H9 (cell line): ENCODE data around the gene ARRDC2. TPM values are rescaled to one million over a fixed set of nuclear protein-coding genes. Genes with fewer than 3 reads are reported as not detected.

Experiments
- DNase-seq: peaks from one replicate; pipeline ENCODE4 v3.0.0-alpha.2; 2017
- H2AFZ ChIP-seq: one replicate; pipeline ENCODE4 v1.6.1; 2013; ENCODE audit warnings: mild to moderate bottlenecking, low read length, control low read depth, moderate library complexity
- H2AK5ac ChIP-seq: 2 replicates; pipeline ENCODE4 v1.6.1; 2013; ENCODE audit warnings: low read length, control low read depth, mixed read lengths; ENCODE audit not compliant: insufficient read length
- H2BK120ac ChIP-seq: one replicate; pipeline ENCODE4 v1.6.1; 2013; ENCODE audit warnings: low read depth, mild to moderate bottlenecking, low read length, control low read depth, inconsistent platforms; ENCODE audit not compliant: poor library complexity, severe bottlenecking
- H2BK12ac ChIP-seq: 2 replicates; pipeline ENCODE4 v1.6.1; 2013; ENCODE audit warnings: low read length, control low read depth, mixed read lengths, low read depth; ENCODE audit not compliant: insufficient read length
- H2BK15ac ChIP-seq: 2 replicates; pipeline ENCODE4 v1.6.1; 2013; ENCODE audit warnings: low read depth, low read length, control low read depth
- H2BK20ac ChIP-seq: one replicate; pipeline ENCODE4 v1.6.1; 2013; ENCODE audit warnings: low read depth, mild to moderate bottlenecking, low read length, control low read depth, inconsistent platforms; ENCODE audit not compliant: poor library complexity, severe bottlenecking
- H2BK5ac ChIP-seq: 2 replicates; pipeline ENCODE4 v1.6.1; 2013; ENCODE audit warnings: low read length, control low read depth, mixed read lengths; ENCODE audit not compliant: insufficient read length
- H3K14ac ChIP-seq: 2 replicates; pipeline ENCODE4 v1.6.1; 2013; ENCODE audit warnings: low read length, control low read depth; ENCODE audit not compliant: insufficient read depth
- H3K18ac ChIP-seq: 2 replicates; pipeline ENCODE4 v1.6.1; 2013; ENCODE audit warnings: low read depth, mild to moderate bottlenecking, mixed read lengths, low read length, control low read depth; ENCODE audit not compliant: insufficient read length
- H3K23ac ChIP-seq: 2 replicates; pipeline ENCODE4 v1.6.1; 2013; ENCODE audit warnings: low read length, control low read depth, mixed read lengths, low read depth; ENCODE audit not compliant: insufficient read length
- H3K23me2 ChIP-seq: 2 replicates; pipeline ENCODE4 v1.6.1; 2013; ENCODE audit warnings: low read depth, mild to moderate bottlenecking, mixed read lengths, low read length, control low read depth; ENCODE audit not compliant: insufficient read length, poor library complexity, severe bottlenecking
- H3K27ac ChIP-seq: 2 replicates; pipeline ENCODE4 v1.5.1; 2013; ENCODE audit warnings: low read length, control low read depth, mixed read lengths, low read depth; ENCODE audit not compliant: insufficient read length
- H3K27me3 ChIP-seq: 2 replicates; pipeline ENCODE4 v1.6.1; 2013; ENCODE audit warnings: low read length, control low read depth, inconsistent platforms; ENCODE audit not compliant: insufficient read depth
- H3K4ac ChIP-seq: 2 replicates; pipeline ENCODE4 v1.6.1; 2013; ENCODE audit warnings: low read depth, mild to moderate bottlenecking, control low read depth, inconsistent platforms, low read length, moderate library complexity
- H3K4me1 ChIP-seq: 2 replicates; pipeline ENCODE4 v1.6.1; 2013; ENCODE audit warnings: low read length, control low read depth, inconsistent platforms; ENCODE audit not compliant: insufficient read depth
- H3K4me2 ChIP-seq: 2 replicates; pipeline ENCODE4 v1.6.1; 2013; ENCODE audit warnings: low read length, control low read depth, mixed read lengths; ENCODE audit not compliant: insufficient read length, insufficient read depth
- H3K56ac ChIP-seq: 2 replicates; pipeline ENCODE4 v1.6.1; 2013; ENCODE audit warnings: low read depth, mild to moderate bottlenecking, mixed read lengths, low read length, control low read depth; ENCODE audit not compliant: insufficient read length
- H3K79me1 ChIP-seq: 2 replicates; pipeline ENCODE4 v1.6.1; 2013; ENCODE audit warnings: low read depth, mild to moderate bottlenecking, moderate library complexity, low read length, control low read depth, inconsistent platforms; ENCODE audit not compliant: insufficient read depth, poor library complexity, severe bottlenecking
- H3K79me2 ChIP-seq: 2 replicates; pipeline ENCODE4 v1.6.1; 2013; ENCODE audit warnings: low read length, control low read depth, inconsistent platforms; ENCODE audit not compliant: insufficient read depth
- H3K9ac ChIP-seq: 2 replicates; pipeline ENCODE4 v1.6.1; 2013; ENCODE audit warnings: low read length, control low read depth, mixed read lengths; ENCODE audit not compliant: insufficient read length; ENCODE audit errors: extremely low read depth
- H3K9me3 ChIP-seq: one replicate; pipeline ENCODE4 v1.6.1; 2013; ENCODE audit warnings: low read depth, low read length, inconsistent platforms; ENCODE audit not compliant: control insufficient read depth
- H3T11ph ChIP-seq: one replicate; pipeline ENCODE4 v1.6.1; 2013; ENCODE audit warnings: mild to moderate bottlenecking, low read length, control low read depth, inconsistent platforms
- H4K20me1 ChIP-seq: one replicate; pipeline ENCODE4 v1.6.1; 2013; ENCODE audit not compliant: control insufficient read depth, insufficient read length, insufficient read depth
- H4K5ac ChIP-seq: 2 replicates; pipeline ENCODE4 v1.6.1; 2013; ENCODE audit warnings: low read depth, mild to moderate bottlenecking, mixed read lengths, low read length, control low read depth; ENCODE audit not compliant: insufficient read length
- H4K8ac ChIP-seq: replicated peaks from 2 replicates; pipeline ENCODE4 v1.6.1; 2013; ENCODE audit warnings: low read length, control low read depth, mixed read lengths, low read depth; ENCODE audit not compliant: insufficient read length
- H4K91ac ChIP-seq: 2 replicates; pipeline ENCODE4 v1.6.1; 2013; ENCODE audit warnings: low read depth, mild to moderate bottlenecking, moderate library complexity, mixed read lengths, low read length, control low read depth; ENCODE audit not compliant: insufficient read length
- H3K27ac Mint-ChIP-seq, 3 experiments: 2 replicates in 2 of 3; 3 replicates in 1 of 3; pipeline ENCODE4 v1.8.0; 2020 to 2021; ENCODE audit warnings: mixed read lengths in 3 of 3, mild to moderate bottlenecking in 1 of 3, moderate library complexity in 1 of 3
- H3K27me3 Mint-ChIP-seq: 2 replicates; pipeline ENCODE4 v1.8.0; 2021; ENCODE audit warnings: low read depth, mild to moderate bottlenecking, moderate library complexity, mixed read lengths
- H3K36me3 Mint-ChIP-seq, 3 experiments: 2 replicates in 2 of 3; 3 replicates in 1 of 3; pipeline ENCODE4 v1.8.0; 2020 to 2021; ENCODE audit warnings: low read depth in 3 of 3, mixed read lengths in 3 of 3; ENCODE audit not compliant: insufficient read depth in 1 of 3
- H3K4me1 Mint-ChIP-seq, 2 experiments: 2 replicates each; pipeline ENCODE4 v1.8.0; 2020; ENCODE audit warnings: mixed read lengths in 2 of 2
- H3K4me3 Mint-ChIP-seq, 2 experiments: 2 replicates in 1 of 2; 3 replicates in 1 of 2; pipeline ENCODE4 v1.8.0; 2020 to 2021; ENCODE audit warnings: mild to moderate bottlenecking in 2 of 2, mixed read lengths in 2 of 2, moderate library complexity in 1 of 2
- H3K9me3 Mint-ChIP-seq, 2 experiments: 2 replicates in 1 of 2; 3 replicates in 1 of 2; pipeline ENCODE4 v1.8.0; 2020; ENCODE audit warnings: mild to moderate bottlenecking in 2 of 2, mixed read lengths in 2 of 2, moderate library complexity in 1 of 2
- WGBS: extraction: QIAGEN DNeasy Blood & Tissue Kit; methylation state at CpG from one replicate; pipeline ENCODE4 v1.1.7; 2013; ENCODE audit warnings: missing lambda C conversion rate, low lambda C conversion rate, mixed read lengths; ENCODE audit not compliant: insufficient read length; ENCODE audit errors: extremely low coverage; 5-methylcytosine and 5-hydroxymethylcytosine counted together
- total RNA-seq: library from RNA; stranded (reverse); gene quantifications from 2 replicates; pipeline ENCODE4 v1.2.1, GENCODE V29; 2021
- TF ChIP-seq, protein P1 (sequence below): fragments of 200-600 bp; sonication (generic); conservative IDR thresholded peaks from 3 replicates; pipeline ENCODE4 v1.8.0; 2021; ENCODE audit warnings: antibody characterized with exemption, mild to moderate bottlenecking

ARRDC2 gene
- total RNA-seq, 1 experiment from 2014 or later = 10.5 TPM

DNA sequence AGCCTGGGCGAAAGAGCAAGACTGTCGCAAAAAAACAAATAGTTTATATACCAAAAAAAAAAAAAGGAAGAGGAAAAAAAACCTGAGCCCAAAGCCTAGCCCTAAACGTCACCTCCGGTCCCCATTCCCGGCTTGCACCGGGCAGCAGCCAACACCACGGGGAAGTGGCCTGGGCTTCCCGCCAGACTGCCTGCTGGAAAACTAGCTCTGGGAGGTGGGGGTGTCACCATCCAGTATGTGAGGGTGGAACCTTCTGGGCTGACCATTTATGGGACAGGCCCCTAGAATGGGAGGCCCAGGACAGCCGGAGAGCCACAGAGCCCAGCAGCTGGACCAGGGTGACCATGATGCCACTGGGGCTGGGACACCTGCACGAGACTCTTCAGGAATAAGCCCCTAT, 41.4 kb downstream of the ARRDC2 start:
- Histone ChIP-seq H3K79me2 (no peaks in the 10 kb centered on the region), H4K5ac (no peak overlapping the region), H3K14ac (no peak overlapping the region), H3K23me2 (no peaks in the 10 kb centered on the region), H3K4me2 (no peak overlapping the region), H3K9ac (no peak overlapping the region), H4K91ac (no peak overlapping the region), H2BK5ac (no peak overlapping the region), H3K27ac (no peak overlapping the region), H4K20me1 (no peaks in the 10 kb centered on the region), H2BK12ac (no peak overlapping the region), H2BK20ac (no peak overlapping the region), H4K8ac (no peak overlapping the region), H2BK15ac (no peak overlapping the region), H3K23ac (no peak overlapping the region), H3T11ph (no peak overlapping the region), H2BK120ac (no peak overlapping the region), H2AFZ (no peak overlapping the region), H2AK5ac (no peak overlapping the region), H3K18ac (no peak overlapping the region), H3K4ac (no peak overlapping the region), H3K9me3 (no peaks in the 10 kb centered on the region), H3K27me3 (no peaks in the 10 kb centered on the region), H3K79me1 (no peaks in the 10 kb centered on the region), H3K4me1 (no peaks in the 10 kb centered on the region), H3K56ac (no peak overlapping the region)
- WGBS = no CpG with 5 or more reads among the region's 10 CpGs
- Mint-ChIP-seq H3K27me3 (peaks cover 4% of the 10 kb centered on the region; the same call in 1 of the 2 replicates), H3K36me3 (no peaks in the 10 kb centered on the region), H3K9me3 (no peaks in the 10 kb centered on the region; a peak in 1 of 5 replicates), H3K4me3 (no peak overlapping the region), H3K27ac (no peak overlapping the region), H3K4me1 (peaks cover 3 to 11% of the 10 kb centered on the region in 2 experiments)
- TF ChIP-seq, protein P1, sequence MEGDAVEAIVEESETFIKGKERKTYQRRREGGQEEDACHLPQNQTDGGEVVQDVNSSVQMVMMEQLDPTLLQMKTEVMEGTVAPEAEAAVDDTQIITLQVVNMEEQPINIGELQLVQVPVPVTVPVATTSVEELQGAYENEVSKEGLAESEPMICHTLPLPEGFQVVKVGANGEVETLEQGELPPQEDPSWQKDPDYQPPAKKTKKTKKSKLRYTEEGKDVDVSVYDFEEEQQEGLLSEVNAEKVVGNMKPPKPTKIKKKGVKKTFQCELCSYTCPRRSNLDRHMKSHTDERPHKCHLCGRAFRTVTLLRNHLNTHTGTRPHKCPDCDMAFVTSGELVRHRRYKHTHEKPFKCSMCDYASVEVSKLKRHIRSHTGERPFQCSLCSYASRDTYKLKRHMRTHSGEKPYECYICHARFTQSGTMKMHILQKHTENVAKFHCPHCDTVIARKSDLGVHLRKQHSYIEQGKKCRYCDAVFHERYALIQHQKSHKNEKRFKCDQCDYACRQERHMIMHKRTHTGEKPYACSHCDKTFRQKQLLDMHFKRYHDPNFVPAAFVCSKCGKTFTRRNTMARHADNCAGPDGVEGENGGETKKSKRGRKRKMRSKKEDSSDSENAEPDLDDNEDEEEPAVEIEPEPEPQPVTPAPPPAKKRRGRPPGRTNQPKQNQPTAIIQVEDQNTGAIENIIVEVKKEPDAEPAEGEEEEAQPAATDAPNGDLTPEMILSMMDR = no peak
- no peak for DNase-seq
